Retina (tissue), 1 donor: ENCODE results near the gene ENTREP3.
"Not testable (repeated sequence)": the region's sequence is repeated elsewhere in the genome, so short reads cannot be mapped to it uniquely, and the experiment has no call there.

ENCODE experiments used
- DNase-seq: peaks from one replicate; pipeline ENCODE4 v3.0.0-alpha.2; 2016

Gene ENTREP3

GRCh38 chr1:155219592-155220031 lies 35.7 kb downstream of the ENTREP3 start:
- peak; percentile 66 for DNase-seq

GRCh38 chr1:155218854-155219591 lies 36.3 kb downstream of the ENTREP3 start:
- DNase-seq: peak; percentile 67

- DNase-seq: not testable (repeated sequence)
These were observed 40.6 kb downstream of the ENTREP3 start for GRCh38 chr1:155214702-155215101.

GRCh38 chr1:155212051-155212440 lies 43.2 kb downstream of the ENTREP3 start:
- not testable (repeated sequence) for DNase-seq

- DNase-seq: not testable (repeated sequence)
These were observed 43.8 kb downstream of the ENTREP3 start for GRCh38 chr1:155211381-155212050.

GRCh38 chr1:155210314-155211104 lies 44.8 kb downstream of the ENTREP3 start:
- no peak for DNase-seq

- DNase-seq: no peak
These were observed 46.0 kb downstream of the ENTREP3 start for GRCh38 chr1:155209312-155209721.

- DNase-seq: peak; percentile 95
These were observed 46.6 kb downstream of the ENTREP3 start, which contains the start of gene MTX1 for GRCh38 chr1:155208541-155209311. Gene MTX1, plus strand, starts transcription at chr1:155208695. Its CDS starts 110 bp downstream, at chr1:155208805.

- DNase-seq: peak; percentile 81
These were observed 47.3 kb downstream of the ENTREP3 start, which contains the start of gene THBS3 for GRCh38 chr1:155207806-155208540. Gene THBS3, minus strand, starts transcription at chr1:155207897. Its CDS starts 21 bp downstream, at chr1:155207876.

GRCh38 chr1:155206891-155207805 lies 48.1 kb downstream of the ENTREP3 start:
- peak; percentile 88 for DNase-seq

- no peak for DNase-seq
These were observed 49.2 kb downstream of the ENTREP3 start for GRCh38 chr1:155205969-155206593.

GRCh38 chr1:155205035-155205434 lies 50.2 kb downstream of the ENTREP3 start:
- DNase-seq: no peak

GRCh38 chr1:155202731-155203515 lies 52.4 kb downstream of the ENTREP3 start:
- no peak for DNase-seq

- no peak for DNase-seq
These were observed 53.1 kb downstream of the ENTREP3 start for GRCh38 chr1:155202198-155202597.

- DNase-seq: no peak
These were observed 54.4 kb downstream of the ENTREP3 start for GRCh38 chr1:155200920-155201319.

GRCh38 chr1:155199792-155200191 lies 55.5 kb downstream of the ENTREP3 start:
- DNase-seq: no peak

GRCh38 chr1:155198547-155198906 lies 56.8 kb downstream of the ENTREP3 start:
- DNase-seq: no peak

- no peak for DNase-seq
These were observed 57.3 kb downstream of the ENTREP3 start for GRCh38 chr1:155197901-155198546.
